GM18520 (cell line): Measurements from ENCODE around the gene TNKS1BP1.
A peak's percentile ranks its signal among the peaks of the same experiment; 100 is the strongest.

Experiments used
- ATAC-seq: cut with Tn5 transposase; IDR thresholded peaks from one replicate; pipeline ENCODE4 v1.9.1; 2021; ENCODE audit not compliant: unreplicated experiment

TNKS1BP1 gene

DNA sequence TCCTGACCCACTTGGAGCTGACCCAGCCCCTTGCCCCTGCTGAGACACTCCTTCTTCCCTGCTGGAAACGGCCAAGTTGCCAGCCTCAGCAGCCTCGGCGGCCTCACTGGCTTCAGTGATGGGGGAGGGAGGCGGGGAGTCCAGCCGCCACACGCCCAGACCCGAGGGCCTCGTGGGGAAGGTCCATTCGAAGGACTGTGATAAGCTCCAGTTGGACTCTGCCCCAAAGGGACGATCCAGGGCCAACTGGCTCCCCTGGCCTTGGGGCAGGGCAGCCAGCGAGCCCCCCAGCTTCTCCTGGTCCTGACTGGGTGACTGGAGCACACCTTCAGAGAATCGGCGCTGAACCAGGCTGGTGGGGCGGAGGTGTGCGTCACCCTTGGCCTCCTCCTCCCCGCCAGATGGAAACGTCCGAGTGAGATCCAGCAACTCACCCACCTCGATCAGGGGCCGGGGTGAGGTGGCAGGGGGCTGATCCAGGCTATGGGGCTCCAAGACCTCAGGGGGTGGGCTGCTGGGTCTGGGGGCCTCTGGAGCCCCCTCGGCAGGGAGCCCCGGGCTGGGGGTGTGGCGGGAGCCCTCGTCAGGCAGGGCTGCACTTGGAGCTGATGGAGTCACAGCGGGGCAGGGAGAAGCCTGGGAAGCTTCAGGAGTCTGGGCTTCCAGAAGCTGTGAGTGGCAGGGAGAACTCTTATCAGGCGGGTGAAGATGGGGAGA, 11.5 kb downstream of the TNKS1BP1 start:
- ATAC-seq = no peak

DNA sequence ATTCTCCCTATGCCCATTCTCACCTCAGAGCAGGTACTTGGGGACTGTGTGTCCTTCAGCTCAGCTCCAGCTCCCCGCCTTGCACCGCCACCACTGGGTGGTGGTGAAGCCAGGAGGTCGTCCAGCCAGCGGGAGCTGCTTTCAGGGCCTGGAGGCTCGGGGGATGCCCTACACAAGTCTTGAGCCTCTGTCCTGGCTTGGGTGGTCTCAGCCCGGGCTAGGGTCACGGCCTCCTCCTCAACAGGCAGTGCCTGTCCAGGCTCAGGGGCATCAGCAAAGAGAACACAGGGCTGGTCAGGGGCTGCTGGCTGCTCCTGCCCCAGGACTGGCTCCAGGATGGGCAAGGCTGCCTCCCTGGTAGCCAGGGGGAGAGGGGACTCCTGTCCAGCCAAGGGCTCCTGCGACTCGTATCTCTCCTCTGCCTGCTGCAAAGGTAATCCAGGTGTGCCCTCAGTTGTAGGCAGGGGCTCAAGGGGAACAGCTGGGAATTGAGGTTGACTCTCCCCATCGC, 12.2 kb downstream of the TNKS1BP1 start:
- ATAC-seq = no peak

DNA sequence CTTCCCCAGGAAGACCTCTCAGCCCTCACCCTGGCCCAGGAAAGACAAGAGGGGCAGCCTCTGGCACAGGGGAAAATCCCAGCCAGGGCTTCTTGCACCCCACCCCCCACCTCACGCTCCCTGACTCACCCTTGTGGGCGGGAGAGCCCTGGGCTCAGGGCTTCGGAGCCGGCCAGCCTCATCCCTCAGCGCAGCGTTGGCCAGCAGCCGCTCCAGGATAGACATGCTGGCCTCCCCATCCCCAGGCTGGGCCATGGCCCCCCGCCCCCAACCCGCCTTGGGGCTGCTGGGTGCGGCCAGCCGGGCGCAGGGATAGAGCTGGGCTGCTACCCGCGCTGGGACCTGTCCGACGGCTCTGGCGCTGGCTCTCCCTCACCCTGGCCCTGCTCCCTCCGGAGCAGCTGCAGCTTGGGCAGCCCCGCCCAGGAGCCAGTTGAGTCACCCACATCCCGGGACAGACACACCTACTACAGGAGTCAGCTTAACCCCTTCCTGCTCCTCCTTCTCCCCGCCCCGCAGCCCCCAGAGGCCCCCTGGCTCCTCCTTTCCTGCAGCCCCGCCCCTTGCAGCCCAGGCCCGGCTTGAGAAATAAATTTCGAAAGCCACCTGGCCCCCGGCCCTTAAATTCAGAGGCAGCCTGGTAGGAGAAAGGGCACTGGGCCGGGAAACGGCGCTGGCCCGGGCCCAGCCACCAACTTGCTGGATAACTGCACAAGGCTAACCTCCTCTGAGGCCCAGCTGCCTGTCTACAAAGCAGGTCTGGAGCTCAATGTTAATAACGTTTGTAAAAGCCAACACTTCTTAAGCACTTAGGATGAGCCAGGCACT, 13.4 kb downstream of the TNKS1BP1 start:
- peak; percentile 98 for ATAC-seq

DNA sequence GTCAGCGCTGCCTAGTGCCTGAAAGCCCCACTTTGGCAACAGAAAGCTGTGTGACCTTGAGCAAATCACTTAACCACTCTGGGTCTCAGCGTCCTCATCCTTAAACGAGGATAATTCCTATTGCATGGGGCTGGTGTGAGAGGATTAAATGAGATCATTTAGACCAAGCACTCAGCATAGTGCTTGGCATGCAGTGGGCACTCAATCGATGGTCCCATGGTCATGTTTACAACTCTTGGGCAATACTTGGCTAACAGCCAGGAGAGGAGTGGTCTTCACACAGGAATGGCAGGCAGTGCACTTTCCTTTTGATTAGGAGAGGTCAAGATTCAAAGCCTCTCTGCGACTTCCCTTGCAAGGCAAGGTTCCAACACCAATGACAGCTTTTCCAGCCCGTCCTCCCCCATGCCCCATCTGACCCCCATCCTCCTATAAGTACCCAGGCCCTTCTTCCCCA, 14.1 kb downstream of the TNKS1BP1 start:
- no peak for ATAC-seq

DNA sequence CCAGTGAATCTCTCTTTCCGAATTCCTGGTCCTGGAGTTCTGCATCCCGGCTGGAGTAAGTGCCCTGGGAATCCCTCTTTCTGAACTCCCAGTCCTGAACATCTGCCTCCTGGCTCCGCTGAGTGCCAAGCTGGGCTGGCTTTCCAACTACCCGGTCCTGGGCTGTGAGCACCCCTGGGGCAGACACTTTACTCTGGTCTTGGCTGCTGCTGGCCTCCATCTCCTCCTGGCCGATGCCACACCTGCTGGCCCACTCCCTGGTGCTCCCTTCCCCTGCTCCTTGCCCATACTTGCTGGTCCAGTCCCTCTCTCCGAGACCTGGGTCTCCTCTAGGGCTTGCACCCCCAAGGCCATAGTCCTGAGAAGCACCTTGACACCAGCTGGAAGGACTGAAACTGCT, 14.7 kb downstream of the TNKS1BP1 start:
- ATAC-seq = no peak

DNA sequence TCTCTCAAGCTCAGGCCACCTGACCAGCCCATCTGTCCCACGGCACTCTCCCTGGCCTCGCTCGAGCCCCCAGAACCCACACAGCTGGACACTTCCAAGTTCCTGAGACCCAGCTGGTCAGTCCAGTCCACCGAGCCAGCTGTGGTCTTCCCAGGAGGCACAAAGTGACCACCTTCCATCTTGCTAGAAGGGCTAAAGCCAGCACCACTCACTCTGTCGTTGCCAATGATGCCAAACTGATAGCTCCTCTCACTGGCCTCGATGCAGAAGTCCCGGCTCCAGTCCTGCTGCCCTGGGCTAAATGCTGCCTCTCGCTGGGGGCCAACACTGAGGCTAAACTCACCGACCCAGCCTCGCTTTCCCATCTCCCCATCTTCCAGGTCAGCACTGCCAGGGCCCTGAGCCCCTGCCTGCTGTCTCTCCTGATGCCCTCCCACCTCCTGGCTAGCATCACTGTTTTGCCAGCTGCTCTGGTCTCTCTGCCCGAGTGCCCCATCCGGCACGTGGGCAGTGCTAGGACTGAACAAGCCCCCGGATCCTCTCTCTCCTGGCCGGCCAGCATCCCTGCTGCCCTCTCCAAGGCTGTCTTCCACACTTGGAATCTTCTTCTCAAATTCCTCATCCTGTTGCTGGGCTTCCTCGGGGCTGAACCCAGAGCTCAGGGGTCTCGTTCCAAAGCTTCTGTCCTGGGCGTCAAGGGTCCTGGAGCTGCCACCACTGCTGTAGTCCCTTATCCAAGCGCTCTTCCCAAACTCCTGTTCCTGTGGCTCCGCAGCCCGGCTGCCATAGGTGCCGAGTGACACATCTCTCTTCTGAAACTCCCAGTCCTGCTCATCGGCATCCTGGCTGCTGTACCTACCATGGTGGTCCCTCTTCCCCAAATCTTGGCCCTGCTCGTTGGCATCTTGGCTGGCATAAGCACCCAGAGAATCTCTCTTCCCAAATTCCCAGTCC, 15.4 kb downstream of the TNKS1BP1 start:
- no peak for ATAC-seq

DNA sequence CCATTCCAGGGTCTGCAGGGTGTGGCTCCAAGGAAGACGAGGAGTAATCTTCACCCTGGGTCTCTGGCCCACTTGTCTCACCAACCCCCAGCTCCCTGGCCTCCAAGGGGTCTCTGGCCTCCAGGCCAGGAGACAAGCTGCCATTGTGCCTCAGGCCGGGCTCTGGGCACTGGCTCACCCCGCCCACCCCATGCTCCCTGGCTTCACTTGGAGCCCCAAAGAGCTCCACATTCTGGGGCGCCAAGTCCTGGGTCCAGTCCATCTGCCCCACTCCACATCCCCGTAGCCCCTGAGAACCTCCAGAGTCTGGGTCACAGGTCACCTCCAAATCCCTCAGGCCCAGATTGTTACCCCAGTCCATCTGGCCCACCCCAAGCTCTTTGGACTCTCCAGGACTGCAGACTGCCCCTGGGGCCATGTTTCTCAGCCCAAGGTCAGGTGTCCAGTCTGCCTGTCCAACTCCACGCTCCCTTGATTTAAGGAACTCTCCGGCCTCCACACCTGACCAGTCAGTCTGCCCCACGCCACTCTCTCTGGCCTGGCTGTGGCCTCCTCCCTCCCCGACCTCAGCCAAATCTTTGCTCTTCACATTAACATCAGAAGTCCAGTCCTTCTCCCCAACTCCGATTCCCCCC, 16.2 kb downstream of the TNKS1BP1 start:
- ATAC-seq = no peak

DNA sequence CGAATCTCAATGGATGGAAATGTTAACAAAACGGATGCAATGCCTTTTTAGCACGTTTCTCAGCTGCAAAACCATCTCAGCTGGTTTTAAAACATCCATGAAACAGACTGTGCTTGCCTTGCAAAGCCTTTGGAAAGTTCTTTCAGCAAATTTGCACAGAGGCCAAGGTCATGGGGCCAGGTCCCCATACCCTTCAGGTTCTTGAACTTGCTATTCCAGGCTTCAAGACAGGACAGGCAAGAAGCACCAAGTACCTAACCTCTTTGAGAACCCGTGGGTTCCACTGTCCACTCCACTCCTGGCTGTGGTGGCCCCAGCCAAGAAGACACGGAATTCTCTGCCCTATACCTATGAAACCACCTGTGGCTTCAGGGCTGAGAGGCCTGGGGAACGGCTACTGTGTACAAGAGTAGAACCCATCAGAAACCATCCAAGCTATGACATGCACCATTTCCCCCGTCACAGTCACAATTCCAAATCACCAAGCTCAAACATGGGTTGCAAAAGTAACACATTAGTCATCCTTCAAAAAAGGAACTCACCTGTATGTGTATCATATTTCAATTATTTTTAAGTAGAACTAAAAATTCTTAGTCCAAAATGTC, 17.0 kb downstream of the TNKS1BP1 start:
- no peak for ATAC-seq

DNA sequence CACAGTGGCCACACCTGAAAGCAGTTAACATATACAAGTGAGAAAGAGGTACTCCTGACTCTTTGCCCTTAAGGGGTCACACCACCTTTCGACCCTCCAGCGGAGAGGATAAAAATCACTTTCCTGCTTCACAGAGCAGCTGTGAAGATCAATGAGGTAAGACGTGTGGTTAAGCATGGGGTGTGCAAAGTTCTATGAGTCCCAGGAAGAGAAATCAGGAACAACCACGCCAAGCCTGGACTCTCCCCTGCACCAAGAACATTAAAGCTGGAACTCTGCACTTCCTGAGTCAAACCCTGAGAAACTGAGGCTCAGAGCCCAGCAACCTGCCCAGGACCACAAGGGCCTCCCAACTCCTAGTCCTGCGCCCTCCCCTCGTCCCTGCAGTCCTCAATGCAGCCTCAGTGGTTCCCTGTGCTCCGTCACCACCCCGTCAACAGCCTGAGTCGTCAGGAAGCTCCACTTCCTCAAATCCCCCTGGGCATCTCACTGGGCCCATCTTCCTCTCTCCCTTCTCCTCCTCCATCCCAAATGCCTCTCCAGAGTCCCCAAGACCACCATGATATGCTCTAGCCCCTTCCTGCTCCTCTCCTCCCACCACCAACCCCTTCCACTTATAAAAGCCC, 17.7 kb downstream of the TNKS1BP1 start:
- no peak for ATAC-seq

DNA sequence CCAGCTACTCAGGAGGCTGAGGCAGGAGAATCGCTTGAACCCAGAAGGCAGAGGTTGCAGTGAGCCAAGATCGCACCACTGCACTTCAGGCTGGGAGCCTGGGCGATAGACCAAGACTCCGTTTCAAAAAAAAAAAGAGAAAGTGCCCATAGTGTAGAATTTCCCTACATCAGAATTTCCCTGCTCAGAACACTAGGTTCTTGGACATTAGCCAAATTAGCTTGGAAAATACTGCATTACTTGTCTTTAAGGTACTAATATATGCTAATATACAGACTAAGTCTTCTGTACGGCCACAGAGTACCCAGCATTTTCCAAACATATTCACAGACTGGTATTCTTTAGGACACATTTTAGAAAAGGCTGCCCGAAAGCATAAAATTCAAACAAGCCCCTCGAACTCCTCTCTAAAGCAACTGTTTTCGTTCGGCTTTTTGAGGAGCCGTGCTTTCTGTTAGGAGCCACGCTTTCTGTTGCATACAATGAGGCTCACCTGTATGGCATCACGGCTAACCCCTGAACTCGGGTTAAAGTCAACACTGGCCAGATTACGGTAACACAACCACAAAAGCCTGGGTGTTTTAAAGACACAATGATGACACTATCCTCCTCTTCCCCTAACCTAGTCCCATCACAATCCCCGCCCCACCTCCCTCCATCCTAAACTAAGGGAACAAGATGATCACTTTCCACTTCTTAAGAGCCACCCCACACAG, 18.4 kb downstream of the TNKS1BP1 start:
- no peak for ATAC-seq

DNA sequence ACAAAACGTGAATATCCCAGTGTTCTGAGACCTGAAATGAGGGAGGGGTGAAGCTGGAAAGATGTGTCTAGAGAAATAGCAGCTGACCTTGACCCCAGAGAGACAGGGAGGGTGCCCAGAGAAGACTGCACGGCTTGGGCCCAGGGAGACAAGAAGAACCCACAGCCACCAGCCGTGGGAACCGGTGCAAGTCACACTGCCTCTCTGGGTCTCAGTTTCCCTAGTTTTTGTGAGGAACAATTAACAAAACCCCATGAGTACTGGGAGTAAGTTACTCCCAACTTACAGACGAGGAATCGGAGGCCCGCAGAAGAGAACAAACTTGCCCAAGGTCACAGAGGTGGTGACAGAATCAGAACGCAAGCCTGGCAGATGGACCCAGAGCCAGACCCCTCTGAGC, 19.2 kb downstream of the TNKS1BP1 start:
- no peak for ATAC-seq

DNA sequence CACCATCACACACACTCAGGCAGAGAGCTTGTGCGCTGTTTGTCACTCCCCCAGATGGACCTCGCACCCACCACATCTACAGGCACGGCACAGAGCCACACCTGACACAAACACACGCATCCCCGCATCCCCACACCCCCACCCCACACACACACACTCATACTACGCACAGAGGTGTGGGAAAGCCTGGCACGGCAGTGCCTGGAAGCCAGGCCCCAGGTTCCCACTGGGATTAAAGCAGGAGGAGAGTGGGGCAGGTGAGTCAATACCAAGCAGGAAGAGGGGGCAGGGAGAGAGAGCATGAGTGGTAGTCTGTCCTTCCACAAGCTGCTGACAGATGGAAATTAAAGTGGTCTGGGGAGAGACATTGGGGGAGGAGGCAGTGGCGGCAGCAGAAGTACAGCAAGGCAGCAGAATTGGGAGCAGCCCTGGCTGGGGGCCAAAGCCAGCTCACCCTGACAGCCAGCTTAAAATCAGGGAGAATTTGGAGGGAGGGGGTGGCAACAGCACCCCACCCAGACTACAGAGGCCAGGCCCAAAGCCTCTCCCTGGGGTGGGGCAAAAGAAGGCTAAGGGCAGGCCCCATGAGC, 20.7 kb downstream of the TNKS1BP1 start:
- no peak for ATAC-seq

DNA sequence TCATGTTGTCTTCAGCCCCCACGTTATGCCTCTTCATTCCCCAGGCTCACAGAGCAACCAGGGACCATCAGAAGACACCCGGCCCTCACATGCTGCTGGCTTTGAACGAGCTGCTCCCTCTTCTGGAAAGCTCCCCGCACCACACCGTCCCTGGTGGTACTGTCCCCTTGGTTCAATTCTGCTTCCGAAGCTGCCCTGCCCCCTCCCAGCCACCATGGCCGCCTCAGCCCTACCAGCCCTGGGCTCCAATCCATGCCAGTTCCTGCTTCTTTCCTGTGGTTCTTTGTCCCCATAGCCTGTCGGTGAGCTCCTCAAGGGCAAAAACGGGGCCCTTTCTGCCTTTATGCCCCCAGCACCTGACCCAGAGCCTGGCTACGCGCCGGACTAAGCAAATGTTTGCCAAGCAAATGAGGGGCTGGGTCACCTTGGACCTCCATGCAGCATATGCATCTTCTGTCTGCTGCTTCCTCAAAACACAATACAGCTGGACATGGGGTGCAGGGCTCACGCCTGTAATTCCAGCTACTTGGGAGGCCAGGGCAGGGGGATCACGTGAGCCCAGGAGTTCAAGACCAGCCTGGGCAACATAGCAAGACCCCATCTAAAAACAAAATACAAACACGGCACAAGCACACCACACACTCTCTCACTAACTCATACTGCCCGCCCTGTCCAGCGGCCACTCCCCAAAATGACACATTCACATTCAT, 21.3 kb downstream of the TNKS1BP1 start:
- no peak for ATAC-seq

DNA sequence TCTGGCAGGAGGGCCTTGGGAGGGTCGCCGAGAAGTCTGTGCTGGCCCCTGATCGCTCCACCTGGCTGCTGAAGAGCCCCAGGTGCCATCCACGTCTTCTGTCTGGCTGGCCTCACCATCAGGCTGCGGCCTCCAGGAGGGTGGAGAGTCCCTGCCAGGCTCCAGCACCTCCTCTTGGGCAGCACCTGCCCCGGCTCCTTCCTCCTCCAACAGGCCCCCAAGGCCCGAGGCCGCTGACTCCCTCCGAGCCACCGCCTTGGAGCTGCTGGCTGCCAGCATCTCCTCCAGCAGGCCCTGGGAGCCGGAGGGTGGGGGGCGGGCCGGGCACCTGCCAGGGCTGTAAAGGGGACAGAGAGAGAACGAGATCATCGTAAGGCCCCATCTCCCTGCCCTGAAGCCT, 22.3 kb downstream of the TNKS1BP1 start:
- ATAC-seq = no peak

DNA sequence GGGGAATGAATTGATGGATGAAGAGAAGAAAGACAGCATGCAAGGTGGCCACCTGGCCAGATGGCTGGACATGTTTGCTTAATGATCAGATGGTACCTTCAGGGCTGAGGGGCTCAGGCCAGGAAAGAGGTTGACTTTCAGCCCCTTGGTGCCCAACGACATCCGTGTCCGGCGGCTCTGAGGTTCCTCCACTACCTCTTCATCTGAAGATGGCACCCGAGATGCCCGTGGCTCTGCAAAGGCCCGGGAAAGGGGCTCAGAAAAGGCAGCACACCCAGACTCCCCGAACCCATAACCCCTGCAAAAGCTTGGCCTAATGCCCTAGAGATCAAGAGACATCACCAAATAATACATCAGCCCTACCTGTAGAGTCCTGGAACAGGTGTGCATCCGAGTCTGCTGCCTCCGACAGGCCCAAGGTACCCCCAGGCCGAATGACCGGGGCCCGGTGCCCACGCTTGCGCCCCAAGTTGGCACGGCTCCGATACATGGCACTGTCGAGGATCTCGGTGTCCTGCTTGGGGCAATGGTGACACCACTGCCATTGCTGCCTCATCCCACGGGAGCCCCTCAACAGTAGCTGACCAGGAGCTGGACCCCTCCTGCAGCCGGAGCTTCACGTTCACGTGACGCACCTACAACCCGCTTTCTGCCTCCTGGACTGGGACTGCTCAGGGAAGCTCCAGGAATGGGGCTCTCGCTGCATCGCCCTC, 22.9 kb downstream of the TNKS1BP1 start:
- ATAC-seq = no peak

DNA sequence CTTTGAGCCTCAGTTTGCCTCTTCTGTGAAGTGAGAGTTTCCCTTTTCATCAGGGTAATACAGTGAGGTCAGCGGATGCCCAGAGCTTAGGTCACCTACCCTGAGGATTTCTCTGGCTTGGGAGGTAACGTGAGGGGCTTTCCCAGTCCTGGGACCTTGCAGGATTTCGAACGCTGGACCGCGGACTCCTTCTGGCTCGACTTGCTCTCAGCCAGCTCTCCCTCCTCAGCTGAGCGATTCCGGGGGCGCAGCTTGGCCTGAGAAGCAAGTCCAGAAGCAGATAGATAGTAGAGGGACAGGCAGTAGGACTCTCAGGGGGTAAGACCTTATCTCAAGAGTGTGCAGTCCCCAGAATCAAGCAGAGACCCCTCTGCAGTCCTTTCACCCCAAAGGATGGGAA, 24.0 kb downstream of the TNKS1BP1 start:
- ATAC-seq = no peak

DNA sequence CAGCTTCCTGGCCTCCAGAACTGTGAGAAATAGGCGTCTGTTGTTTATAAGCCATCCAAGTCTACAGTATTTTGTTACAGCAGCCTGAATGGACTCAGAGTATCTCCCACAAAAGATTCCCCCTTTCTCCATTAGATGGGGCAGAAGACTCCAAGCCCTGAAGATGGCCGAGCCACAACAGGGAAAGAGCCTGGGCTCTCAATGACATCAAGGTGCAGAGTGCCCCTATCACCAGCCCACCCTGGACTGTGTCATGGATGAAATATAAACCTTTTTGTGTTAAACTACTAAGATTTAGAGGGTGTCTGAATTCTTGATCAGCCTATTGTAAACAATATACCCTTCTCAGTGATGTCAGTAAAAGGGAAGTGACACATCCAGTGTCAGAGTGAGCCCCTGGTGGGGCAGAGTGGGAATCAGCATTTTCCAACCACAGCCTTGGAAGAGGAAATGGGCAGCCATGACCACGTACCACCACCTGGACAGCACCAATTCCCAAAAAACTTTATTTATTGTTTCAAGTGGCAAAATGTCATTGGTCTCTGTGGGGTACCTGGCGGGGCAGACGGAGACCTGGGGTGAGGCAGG, 25.5 kb downstream of the TNKS1BP1 start:
- ATAC-seq = no peak
